Measurements from ENCODE around the gene SCN2B. TPM values are rescaled to one million over a fixed set of nuclear protein-coding genes. Genes with fewer than 3 reads are reported as not detected.

SCN2B gene
- total and polyA plus RNA-seq, 10 of the 15 experiments (the other 5 are each of a cell fraction or from before 2014, with no cell fraction given) = 0.01 TPM; not detected in 9

DNA sequence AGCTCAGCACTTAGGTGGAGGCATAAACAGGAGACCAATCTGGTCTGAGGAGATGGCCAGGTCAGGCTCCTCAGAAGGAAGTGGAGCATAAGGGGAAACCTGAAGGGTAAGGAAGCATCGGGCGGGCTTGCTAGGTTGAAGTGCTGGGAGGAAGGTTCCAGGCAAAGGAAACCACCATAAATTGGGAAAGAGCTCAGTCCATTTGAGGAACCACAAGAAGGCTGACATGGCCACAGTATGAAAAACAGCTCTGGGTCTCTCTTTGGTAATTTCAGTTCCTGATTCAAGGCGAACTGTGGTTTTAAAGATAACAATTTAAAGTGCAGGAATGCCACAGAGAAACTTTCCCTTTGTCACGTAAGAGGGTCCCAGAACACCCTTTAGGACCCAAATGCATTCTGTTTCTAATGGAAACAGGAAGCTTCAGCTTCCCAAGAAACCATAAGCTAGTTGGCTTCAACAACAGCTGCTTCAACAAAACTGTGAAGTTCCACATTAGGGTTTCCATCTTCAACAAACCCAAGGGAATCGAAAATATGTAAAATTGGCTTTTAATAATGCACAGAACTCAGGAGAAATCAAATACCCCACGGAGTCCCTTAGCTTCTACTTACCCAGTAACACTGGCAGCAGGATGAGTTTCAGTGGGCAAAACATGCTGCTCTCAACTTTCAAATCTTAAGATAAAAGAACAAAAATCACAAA, 37.9 kb upstream of the SCN2B start (continued):
- TF ChIP-seq, protein P1, sequence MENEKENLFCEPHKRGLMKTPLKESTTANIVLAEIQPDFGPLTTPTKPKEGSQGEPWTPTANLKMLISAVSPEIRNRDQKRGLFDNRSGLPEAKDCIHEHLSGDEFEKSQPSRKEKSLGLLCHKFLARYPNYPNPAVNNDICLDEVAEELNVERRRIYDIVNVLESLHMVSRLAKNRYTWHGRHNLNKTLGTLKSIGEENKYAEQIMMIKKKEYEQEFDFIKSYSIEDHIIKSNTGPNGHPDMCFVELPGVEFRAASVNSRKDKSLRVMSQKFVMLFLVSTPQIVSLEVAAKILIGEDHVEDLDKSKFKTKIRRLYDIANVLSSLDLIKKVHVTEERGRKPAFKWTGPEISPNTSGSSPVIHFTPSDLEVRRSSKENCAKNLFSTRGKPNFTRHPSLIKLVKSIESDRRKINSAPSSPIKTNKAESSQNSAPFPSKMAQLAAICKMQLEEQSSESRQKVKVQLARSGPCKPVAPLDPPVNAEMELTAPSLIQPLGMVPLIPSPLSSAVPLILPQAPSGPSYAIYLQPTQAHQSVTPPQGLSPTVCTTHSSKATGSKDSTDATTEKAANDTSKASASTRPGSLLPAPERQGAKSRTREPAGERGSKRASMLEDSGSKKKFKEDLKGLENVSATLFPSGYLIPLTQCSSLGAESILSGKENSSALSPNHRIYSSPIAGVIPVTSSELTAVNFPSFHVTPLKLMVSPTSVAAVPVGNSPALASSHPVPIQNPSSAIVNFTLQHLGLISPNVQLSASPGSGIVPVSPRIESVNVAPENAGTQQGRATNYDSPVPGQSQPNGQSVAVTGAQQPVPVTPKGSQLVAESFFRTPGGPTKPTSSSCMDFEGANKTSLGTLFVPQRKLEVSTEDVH (IDR thresholded peaks at IDR 0.05; ENCODE audit: low read depth, partially characterized antibody) = no peak
- TF ChIP-seq, protein P2, sequence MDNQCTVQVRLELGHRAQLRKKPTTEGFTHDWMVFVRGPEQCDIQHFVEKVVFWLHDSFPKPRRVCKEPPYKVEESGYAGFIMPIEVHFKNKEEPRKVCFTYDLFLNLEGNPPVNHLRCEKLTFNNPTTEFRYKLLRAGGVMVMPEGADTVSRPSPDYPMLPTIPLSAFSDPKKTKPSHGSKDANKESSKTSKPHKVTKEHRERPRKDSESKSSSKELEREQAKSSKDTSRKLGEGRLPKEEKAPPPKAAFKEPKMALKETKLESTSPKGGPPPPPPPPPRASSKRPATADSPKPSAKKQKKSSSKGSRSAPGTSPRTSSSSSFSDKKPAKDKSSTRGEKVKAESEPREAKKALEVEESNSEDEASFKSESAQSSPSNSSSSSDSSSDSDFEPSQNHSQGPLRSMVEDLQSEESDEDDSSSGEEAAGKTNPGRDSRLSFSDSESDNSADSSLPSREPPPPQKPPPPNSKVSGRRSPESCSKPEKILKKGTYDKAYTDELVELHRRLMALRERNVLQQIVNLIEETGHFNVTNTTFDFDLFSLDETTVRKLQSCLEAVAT (IDR thresholded peaks at IDR 0.05) = peak; percentile 81
- TF ChIP-seq POLR2AphosphoS2 (IDR thresholded peaks at IDR 0.05; ENCODE audit: low read depth, low read length) (no peak), SUPT20H (IDR thresholded peaks at IDR 0.05; ENCODE audit: borderline replicate concordance, control insufficient read depth, low read depth, low read length) (no peak), ZNF24 (IDR thresholded peaks at IDR 0.05) (peak; percentile 59; the same call in 1 of the 2 replicates), HDAC2 (IDR thresholded peaks at IDR 0.05) (no peak), MYC (IDR thresholded peaks at IDR 0.05; ENCODE audit: insufficient read depth, insufficient read length, insufficient replicate concordance, low read length, severe bottlenecking) (no peak), RAD21 (IDR thresholded peaks at IDR 0.05; ENCODE audit: insufficient read depth, low read depth, low read length) (no peak), RBBP5 (conservative IDR thresholded peaks at IDR 0.05) (no peak), SMC3 (IDR thresholded peaks at IDR 0.05; ENCODE audit: borderline replicate concordance, low read length) (no peak), ZZZ3 (IDR thresholded peaks at IDR 0.05; ENCODE audit: control insufficient read depth, insufficient read length, low read depth) (no peak), NR2C1 (IDR thresholded peaks at IDR 0.05) (no peak)
- TF ChIP-seq, protein P3, sequence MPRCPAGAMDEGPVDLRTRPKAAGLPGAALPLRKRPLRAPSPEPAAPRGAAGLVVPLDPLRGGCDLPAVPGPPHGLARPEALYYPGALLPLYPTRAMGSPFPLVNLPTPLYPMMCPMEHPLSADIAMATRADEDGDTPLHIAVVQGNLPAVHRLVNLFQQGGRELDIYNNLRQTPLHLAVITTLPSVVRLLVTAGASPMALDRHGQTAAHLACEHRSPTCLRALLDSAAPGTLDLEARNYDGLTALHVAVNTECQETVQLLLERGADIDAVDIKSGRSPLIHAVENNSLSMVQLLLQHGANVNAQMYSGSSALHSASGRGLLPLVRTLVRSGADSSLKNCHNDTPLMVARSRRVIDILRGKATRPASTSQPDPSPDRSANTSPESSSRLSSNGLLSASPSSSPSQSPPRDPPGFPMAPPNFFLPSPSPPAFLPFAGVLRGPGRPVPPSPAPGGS (IDR thresholded peaks at IDR 0.05; ENCODE audit: borderline replicate concordance, insufficient read depth, low read depth, low read length, poor library complexity, severe bottlenecking) = no peak
- TF ChIP-seq, protein P4, sequence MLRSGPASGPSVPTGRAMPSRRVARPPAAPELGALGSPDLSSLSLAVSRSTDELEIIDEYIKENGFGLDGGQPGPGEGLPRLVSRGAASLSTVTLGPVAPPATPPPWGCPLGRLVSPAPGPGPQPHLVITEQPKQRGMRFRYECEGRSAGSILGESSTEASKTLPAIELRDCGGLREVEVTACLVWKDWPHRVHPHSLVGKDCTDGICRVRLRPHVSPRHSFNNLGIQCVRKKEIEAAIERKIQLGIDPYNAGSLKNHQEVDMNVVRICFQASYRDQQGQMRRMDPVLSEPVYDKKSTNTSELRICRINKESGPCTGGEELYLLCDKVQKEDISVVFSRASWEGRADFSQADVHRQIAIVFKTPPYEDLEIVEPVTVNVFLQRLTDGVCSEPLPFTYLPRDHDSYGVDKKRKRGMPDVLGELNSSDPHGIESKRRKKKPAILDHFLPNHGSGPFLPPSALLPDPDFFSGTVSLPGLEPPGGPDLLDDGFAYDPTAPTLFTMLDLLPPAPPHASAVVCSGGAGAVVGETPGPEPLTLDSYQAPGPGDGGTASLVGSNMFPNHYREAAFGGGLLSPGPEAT (IDR thresholded peaks at IDR 0.05; ENCODE audit: low read depth) = peak; percentile 97
- TF ChIP-seq, protein P5, sequence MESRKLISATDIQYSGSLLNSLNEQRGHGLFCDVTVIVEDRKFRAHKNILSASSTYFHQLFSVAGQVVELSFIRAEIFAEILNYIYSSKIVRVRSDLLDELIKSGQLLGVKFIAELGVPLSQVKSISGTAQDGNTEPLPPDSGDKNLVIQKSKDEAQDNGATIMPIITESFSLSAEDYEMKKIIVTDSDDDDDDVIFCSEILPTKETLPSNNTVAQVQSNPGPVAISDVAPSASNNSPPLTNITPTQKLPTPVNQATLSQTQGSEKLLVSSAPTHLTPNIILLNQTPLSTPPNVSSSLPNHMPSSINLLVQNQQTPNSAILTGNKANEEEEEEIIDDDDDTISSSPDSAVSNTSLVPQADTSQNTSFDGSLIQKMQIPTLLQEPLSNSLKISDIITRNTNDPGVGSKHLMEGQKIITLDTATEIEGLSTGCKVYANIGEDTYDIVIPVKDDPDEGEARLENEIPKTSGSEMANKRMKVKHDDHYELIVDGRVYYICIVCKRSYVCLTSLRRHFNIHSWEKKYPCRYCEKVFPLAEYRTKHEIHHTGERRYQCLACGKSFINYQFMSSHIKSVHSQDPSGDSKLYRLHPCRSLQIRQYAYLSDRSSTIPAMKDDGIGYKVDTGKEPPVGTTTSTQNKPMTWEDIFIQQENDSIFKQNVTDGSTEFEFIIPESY (IDR thresholded peaks at IDR 0.05) = no peak
- TF ChIP-seq, protein P6, sequence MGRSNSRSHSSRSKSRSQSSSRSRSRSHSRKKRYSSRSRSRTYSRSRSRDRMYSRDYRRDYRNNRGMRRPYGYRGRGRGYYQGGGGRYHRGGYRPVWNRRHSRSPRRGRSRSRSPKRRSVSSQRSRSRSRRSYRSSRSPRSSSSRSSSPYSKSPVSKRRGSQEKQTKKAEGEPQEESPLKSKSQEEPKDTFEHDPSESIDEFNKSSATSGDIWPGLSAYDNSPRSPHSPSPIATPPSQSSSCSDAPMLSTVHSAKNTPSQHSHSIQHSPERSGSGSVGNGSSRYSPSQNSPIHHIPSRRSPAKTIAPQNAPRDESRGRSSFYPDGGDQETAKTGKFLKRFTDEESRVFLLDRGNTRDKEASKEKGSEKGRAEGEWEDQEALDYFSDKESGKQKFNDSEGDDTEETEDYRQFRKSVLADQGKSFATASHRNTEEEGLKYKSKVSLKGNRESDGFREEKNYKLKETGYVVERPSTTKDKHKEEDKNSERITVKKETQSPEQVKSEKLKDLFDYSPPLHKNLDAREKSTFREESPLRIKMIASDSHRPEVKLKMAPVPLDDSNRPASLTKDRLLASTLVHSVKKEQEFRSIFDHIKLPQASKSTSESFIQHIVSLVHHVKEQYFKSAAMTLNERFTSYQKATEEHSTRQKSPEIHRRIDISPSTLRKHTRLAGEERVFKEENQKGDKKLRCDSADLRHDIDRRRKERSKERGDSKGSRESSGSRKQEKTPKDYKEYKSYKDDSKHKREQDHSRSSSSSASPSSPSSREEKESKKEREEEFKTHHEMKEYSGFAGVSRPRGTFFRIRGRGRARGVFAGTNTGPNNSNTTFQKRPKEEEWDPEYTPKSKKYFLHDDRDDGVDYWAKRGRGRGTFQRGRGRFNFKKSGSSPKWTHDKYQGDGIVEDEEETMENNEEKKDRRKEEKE (IDR thresholded peaks at IDR 0.05) = no peak
